HepG2 (cell line): ENCODE measurements around the gene LYRM4. TPM values are rescaled to one million over a fixed set of nuclear protein-coding genes. Genes with fewer than 3 reads are reported as not detected.

ENCODE experiments used
- CTCF ChIP-seq: sonication (generic); formaldehyde crosslinking; IDR thresholded peaks from 2 replicates; pipeline ENCODE4 v1.5.0; 2020; ENCODE audit warnings: mild to moderate bottlenecking, missing genetic modification reagents, moderate library complexity
- E2F2 ChIP-seq: sonication (generic); formaldehyde crosslinking; IDR thresholded peaks from 2 replicates; pipeline ENCODE4 v1.4.0; 2020; ENCODE audit warnings: missing genetic modification reagents, borderline replicate concordance
- FOXJ3 ChIP-seq: sonication (generic); formaldehyde crosslinking; IDR thresholded peaks from 2 replicates; pipeline ENCODE4 v1.4.0; 2020; ENCODE audit warnings: missing genetic modification reagents, mild to moderate bottlenecking, borderline replicate concordance
- HDAC6 ChIP-seq: fragments of 200-600 bp; sonication (generic); IDR thresholded peaks from 2 replicates; pipeline ENCODE4 v1.7.0; 2017; ENCODE audit warnings: mild to moderate bottlenecking, antibody characterized with exemption, low read length, low read depth
- IKZF5 ChIP-seq: IDR thresholded peaks from 2 replicates; pipeline ENCODE4 v1.6.1; 2018; ENCODE audit warnings: missing genetic modification reagents, mild to moderate bottlenecking, missing compliant biosample characterization
- IRF2 ChIP-seq: IDR thresholded peaks from 2 replicates; pipeline ENCODE4 v1.6.1; 2018; ENCODE audit warnings: missing genetic modification reagents, missing compliant biosample characterization
- KAT8 ChIP-seq: IDR thresholded peaks from 2 replicates; pipeline ENCODE4 v1.6.1; 2016; ENCODE audit warnings: missing genetic modification reagents, missing compliant biosample characterization
- MAF1 ChIP-seq: sonication (generic); formaldehyde crosslinking; IDR thresholded peaks from 2 replicates; pipeline ENCODE4 v1.5.0; 2020; ENCODE audit warnings: missing genetic modification reagents, borderline replicate concordance
- MED1 ChIP-seq: sonication (generic); formaldehyde crosslinking; IDR thresholded peaks from 2 replicates; pipeline ENCODE4 v1.4.0; 2020; ENCODE audit warnings: missing genetic modification reagents
- PHF21A ChIP-seq: sonication (generic); formaldehyde crosslinking; IDR thresholded peaks from 2 replicates; pipeline ENCODE4 v1.5.0; 2020; ENCODE audit warnings: mild to moderate bottlenecking, missing genetic modification reagents
- POLR2G ChIP-seq: fragments of 200-400 bp; formaldehyde crosslinking; IDR thresholded peaks from 2 replicates; pipeline ENCODE4 v1.6.1; 2018; ENCODE audit warnings: mild to moderate bottlenecking, low read depth, low read length, moderate library complexity
- PRDM4 ChIP-seq: sonication (generic); formaldehyde crosslinking; IDR thresholded peaks from 2 replicates; pipeline ENCODE4 v1.9.0; 2021; ENCODE audit warnings: missing genetic modification reagents, borderline replicate concordance
- SPEN ChIP-seq: sonication (generic); formaldehyde crosslinking; IDR thresholded peaks from 2 replicates; pipeline ENCODE4 v1.5.1; 2020; ENCODE audit warnings: low read depth, mild to moderate bottlenecking, missing genetic modification reagents
- TBL1XR1 ChIP-seq: fragments of 150-350 bp; IDR thresholded peaks from 2 replicates; pipeline ENCODE4 v1.6.1; 2014; ENCODE audit warnings: borderline replicate concordance, low read length; ENCODE audit not compliant: partially characterized antibody
- ZNF180 ChIP-seq: sonication (generic); formaldehyde crosslinking; IDR thresholded peaks from 2 replicates; pipeline ENCODE4 v1.4.0; 2020; ENCODE audit warnings: low read depth, missing genetic modification reagents, borderline replicate concordance
- ZNF496 ChIP-seq: sonication (generic); formaldehyde crosslinking; IDR thresholded peaks from 2 replicates; pipeline ENCODE4 v1.8.1; 2023; ENCODE audit warnings: mild to moderate bottlenecking, moderate library complexity, missing genetic modification reagents; ENCODE audit not compliant: insufficient replicate concordance
- ZNF616 ChIP-seq: sonication (generic); formaldehyde crosslinking; IDR thresholded peaks from 2 replicates; pipeline ENCODE4 v1.5.0; 2020; ENCODE audit warnings: low read depth, mild to moderate bottlenecking, missing genetic modification reagents
- ZNF639 ChIP-seq: conservative IDR thresholded peaks from 2 replicates; pipeline ENCODE4 v1.6.1; 2018; ENCODE audit warnings: missing genetic modification reagents
- ZNF674 ChIP-seq: sonication (generic); formaldehyde crosslinking; IDR thresholded peaks from 2 replicates; pipeline ENCODE4 v1.5.0; 2020; ENCODE audit warnings: low read depth, mild to moderate bottlenecking, missing genetic modification reagents
- ZSCAN21 ChIP-seq: sonication (generic); formaldehyde crosslinking; IDR thresholded peaks from 2 replicates; pipeline ENCODE4 v1.8.0; 2022; ENCODE audit warnings: mild to moderate bottlenecking, missing genetic modification reagents, moderate library complexity, borderline replicate concordance
- polyA plus RNA-seq, 8 experiments: library from polyadenylated mRNA; depleted of rRNA in 3 of 8; stranded (reverse) in 7 of 8; unstranded in 1 of 8; fragments of >200 nt; fragmentation: Illumina TruSeq in 4 of 8; extraction: Trizol in 4 of 8; gene quantifications; 2 replicates each; pipeline versions ENCODE4 v1.2.1 to v1.2.3, GENCODE V29; 2011 to 2016; ENCODE audit warnings: low read depth in 4 of 8, missing spikeins in 1 of 8, mixed read lengths in 1 of 8; ENCODE audit not compliant: insufficient read depth in 1 of 8
- total RNA-seq, 5 experiments: library from RNA; depleted of rRNA; stranded (reverse); fragments of >200 nt; fragmentation: Illumina TruSeq; extraction: Trizol; gene quantifications; 2 replicates each; pipeline ENCODE4 v1.2.3, GENCODE V29; 2016; ENCODE audit warnings: low read depth in 1 of 5

LYRM4 gene
- total and polyA plus RNA-seq, 2 of the 13 experiments (the other 11 are each of a cell fraction or from before 2014, with no cell fraction given) = 64.6 to 67.5 TPM

GRCh38 chr6:5260661-5261544 is at the start of gene LYRM4, which contains the start of gene FARS2 (continued):
- TF ChIP-seq E2F2 (CRISPR knock-in tag) (peak; percentile 73; the same call in 1 of the 2 replicates), ZNF496 (CRISPR knock-in tag) (no peak), MAF1 (peak; percentile 70; the same call in 1 of the 2 replicates), PHF21A (CRISPR knock-in tag) (peak; percentile 50; the same call in 1 of the 2 replicates), MED1 (CRISPR knock-in tag) (peak; percentile 44; the same call in 1 of the 2 replicates), KAT8 (CRISPR knock-in tag) (peak; percentile 95), IRF2 (peak; percentile 54), CTCF (CRISPR knock-in tag) (peak; percentile 39), IKZF5 (CRISPR knock-in tag) (peak; percentile 87), ZNF674 (no peak), FOXJ3 (CRISPR knock-in tag) (0 out of 2 replicates have a peak, but pooled peaks have one; percentile 44), PRDM4 (peak; percentile 18; the same call in 1 of the 2 replicates), HDAC6 (peak; percentile 94), ZNF616 (CRISPR knock-in tag) (peak; percentile 89; the same call in 1 of the 2 replicates), SPEN (CRISPR knock-in tag) (peak; percentile 76), ZNF639 (CRISPR knock-in tag) (peak; percentile 58; the same call in 1 of the 2 replicates), ZNF180 (CRISPR knock-in tag) (no peak), TBL1XR1 (no peak), POLR2G (peak; percentile 74), ZSCAN21 (CRISPR knock-in tag) (no peak; the same call in 1 of the 2 replicates)
